Sciatic nerve (tissue), 2 donors: Measurements from ENCODE around the gene RPS26. TPM values are rescaled to one million over a fixed set of nuclear protein-coding genes. Genes with fewer than 3 reads are reported as not detected.
"Not testable (repeated sequence)": the region's sequence is repeated elsewhere in the genome, so short reads cannot be mapped to it uniquely, and the experiment has no call there.

Source experiments
- ATAC-seq: fragments of 200-7000 bp; cut with Tn5 transposase; one replicate; pipeline ENCODE4 v1.9.1; 2020; ENCODE audit warnings: mild to moderate bottlenecking, moderate library complexity
- DNase-seq: peaks from one replicate; pipeline ENCODE4 v3.0.0-alpha.2; 2020; ENCODE audit warnings: low spot score
- intact Hi-C: fragments of 100-400 bp; cut with DNase I; formaldehyde crosslinking; loops from one replicate; pipeline ENCODE4 v1.14.2; 2022
- total RNA-seq: library from RNA; stranded (reverse); fragmentation: NEBNext Ultra II Directional; extraction: Animal tissue kit (Norgen Biotek cat#: 25700); gene quantifications from one replicate; pipeline ENCODE4 v1.2.1, GENCODE V29; 2021
- donor health status: DM: no; HTN: no; CAD: no.
- donor health status: DM: no; HTN: no; CAD: no.

RPS26 gene
- total RNA-seq, 1 donor from 2014 or later = 93.6 TPM

- ATAC-seq (no peak), DNase-seq (no peak)
- intact Hi-C loops = no loop called here
Observed at GRCh38 chr12:56061982-56062381, 20.3 kb downstream of the RPS26 start.

GRCh38 chr12:56062996-56063395 lies 21.3 kb downstream of the RPS26 start:
- no peak for DNase-seq
- ATAC-seq = no peak
- intact Hi-C loops = no loop called here

- intact Hi-C loops = no loop called here
- DNase-seq (no peak), ATAC-seq (no peak)
Observed at GRCh38 chr12:56071648-56072047, 29.9 kb downstream of the RPS26 start.

GRCh38 chr12:56074396-56074795 lies 32.7 kb downstream of the RPS26 start:
- DNase-seq = no peak
- intact Hi-C loops = no loop called here
- ATAC-seq = no peak

GRCh38 chr12:56077966-56078365 lies 36.2 kb downstream of the RPS26 start:
- ATAC-seq, DNase-seq, intact Hi-C loops: not testable (repeated sequence)

GRCh38 chr12:56078427-56078826 lies 36.7 kb downstream of the RPS26 start:
- intact Hi-C loops = no loop called here
- DNase-seq (no peak), ATAC-seq (no peak)

- peak; percentile 91 for DNase-seq
- ATAC-seq = peak; percentile 85
- intact Hi-C loops = no loop called here
Observed at GRCh38 chr12:56078931-56079722, 37.4 kb downstream of the RPS26 start.

- DNase-seq (peak; percentile 83), ATAC-seq (peak; percentile 83)
- intact Hi-C loops = no loop called here
Observed at GRCh38 chr12:56079723-56080555, 38.2 kb downstream of the RPS26 start, which contains the start of gene ERBB3. Gene ERBB3, plus strand, starts transcription at chr12:56080165. Its CDS starts 136 bp downstream, at chr12:56080301.

GRCh38 chr12:56080556-56081138 lies 38.9 kb downstream of the RPS26 start:
- intact Hi-C loops = no loop called here
- no peak for ATAC-seq
- DNase-seq = no peak

GRCh38 chr12:56081393-56082347 lies 40.0 kb downstream of the RPS26 start:
- intact Hi-C loops = no loop called here
- no peak for DNase-seq
- no peak for ATAC-seq

- intact Hi-C loops = no loop called here
- ATAC-seq = no peak
- no peak for DNase-seq
Observed at GRCh38 chr12:56082382-56082781, 40.7 kb downstream of the RPS26 start.

- peak; percentile 42 for ATAC-seq
- DNase-seq = peak; percentile 70
- intact Hi-C loops = no loop called here
Observed at GRCh38 chr12:56082967-56083366, 41.2 kb downstream of the RPS26 start.

GRCh38 chr12:56084958-56085543 lies 43.3 kb downstream of the RPS26 start:
- ATAC-seq (no peak), DNase-seq (no peak)
- intact Hi-C loops = no loop called here

- DNase-seq (no peak), ATAC-seq (no peak)
- intact Hi-C loops = no loop called here
Observed at GRCh38 chr12:56086096-56086495, 44.4 kb downstream of the RPS26 start.

GRCh38 chr12:56086608-56087007 lies 44.9 kb downstream of the RPS26 start:
- DNase-seq (no peak), ATAC-seq (no peak)
- intact Hi-C loops = no loop called here

- DNase-seq (peak; percentile 84), ATAC-seq (peak; percentile 71)
- intact Hi-C loops = no loop called here
Observed at GRCh38 chr12:56087220-56087619, 45.5 kb downstream of the RPS26 start.
